Gastroesophageal sphincter (tissue), 3 donors: ENCODE data around the gene UST.

Source experiments
- POLR2A ChIP-seq, 2 donors: fragments of 450-650 bp; IDR thresholded peaks; one replicate each; pipeline ENCODE4 v1.6.1; 2017; ENCODE audit warnings: antibody characterized with exemption in 2 of 2, mild to moderate bottlenecking in 2 of 2, moderate library complexity in 1 of 2
- POLR2AphosphoS5 ChIP-seq: sonication (generic); formaldehyde crosslinking; IDR thresholded peaks from one replicate; pipeline ENCODE4 v1.6.1; 2017; ENCODE audit warnings: antibody characterized with exemption
- TF ChIP-seq, protein P1 (sequence below), 4 experiments: fragments of 200-600 bp in 2 of 4; fragments of 450-650 bp in 2 of 4; sonication (generic) in 1 of 4; IDR thresholded peaks; one replicate each; pipeline ENCODE4 v1.5.1; 2017 to 2019; ENCODE audit warnings: antibody characterized with exemption in 4 of 4, mild to moderate bottlenecking in 2 of 4, moderate library complexity in 2 of 4

DNA sequence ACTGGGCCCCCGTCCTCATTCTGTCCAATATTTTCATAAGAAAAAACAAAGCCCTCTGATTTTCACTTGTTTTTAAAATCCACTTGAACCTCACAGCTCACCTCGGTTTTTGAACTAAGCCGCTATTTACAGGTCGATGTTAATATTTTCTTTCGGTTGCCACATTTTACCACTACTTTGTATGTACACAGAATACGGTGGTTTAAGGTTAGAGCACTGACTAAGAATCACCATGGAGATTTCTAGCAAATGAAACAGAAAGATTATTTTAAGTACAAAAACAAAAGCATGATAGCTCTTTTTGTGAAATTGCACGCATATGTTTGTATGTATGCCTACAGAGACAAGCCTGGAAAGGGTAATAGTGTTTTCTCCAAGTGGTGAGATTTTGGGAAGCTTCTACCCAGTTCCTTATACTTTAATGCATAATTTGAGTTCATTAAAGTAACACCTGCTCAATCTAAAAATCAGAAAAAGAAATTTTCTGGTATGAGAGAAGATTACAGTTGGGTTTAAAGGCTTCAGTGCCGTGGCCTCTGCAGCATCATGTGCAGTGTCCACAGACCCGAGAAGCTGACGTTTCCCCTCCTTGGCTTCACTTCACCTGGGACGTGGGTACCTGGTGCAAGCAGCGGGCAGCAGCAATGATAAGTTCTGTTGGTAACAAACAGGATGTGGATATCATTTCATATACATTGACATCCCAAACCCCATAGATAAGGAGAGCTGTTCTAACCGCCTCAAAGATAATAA lies 144.0 kb downstream of the UST start:
- TF ChIP-seq, protein P1, sequence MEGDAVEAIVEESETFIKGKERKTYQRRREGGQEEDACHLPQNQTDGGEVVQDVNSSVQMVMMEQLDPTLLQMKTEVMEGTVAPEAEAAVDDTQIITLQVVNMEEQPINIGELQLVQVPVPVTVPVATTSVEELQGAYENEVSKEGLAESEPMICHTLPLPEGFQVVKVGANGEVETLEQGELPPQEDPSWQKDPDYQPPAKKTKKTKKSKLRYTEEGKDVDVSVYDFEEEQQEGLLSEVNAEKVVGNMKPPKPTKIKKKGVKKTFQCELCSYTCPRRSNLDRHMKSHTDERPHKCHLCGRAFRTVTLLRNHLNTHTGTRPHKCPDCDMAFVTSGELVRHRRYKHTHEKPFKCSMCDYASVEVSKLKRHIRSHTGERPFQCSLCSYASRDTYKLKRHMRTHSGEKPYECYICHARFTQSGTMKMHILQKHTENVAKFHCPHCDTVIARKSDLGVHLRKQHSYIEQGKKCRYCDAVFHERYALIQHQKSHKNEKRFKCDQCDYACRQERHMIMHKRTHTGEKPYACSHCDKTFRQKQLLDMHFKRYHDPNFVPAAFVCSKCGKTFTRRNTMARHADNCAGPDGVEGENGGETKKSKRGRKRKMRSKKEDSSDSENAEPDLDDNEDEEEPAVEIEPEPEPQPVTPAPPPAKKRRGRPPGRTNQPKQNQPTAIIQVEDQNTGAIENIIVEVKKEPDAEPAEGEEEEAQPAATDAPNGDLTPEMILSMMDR (IDR thresholded peaks at IDR 0.05) = no peak
- TF ChIP-seq POLR2A (IDR thresholded peaks at IDR 0.05) (no peak), POLR2AphosphoS5 (no peak)
